Choroid plexus epithelial cell (primary cell): ENCODE measurements around the gene LYRM4.

Experiments used
- DNase-seq: peaks from one replicate; pipeline ENCODE4 v3.0.0-alpha.2; 2010; ENCODE audit warnings: low read depth
- H3K4me3 ChIP-seq: 2 replicates; pipeline ENCODE4 v1.5.1; 2011; ENCODE audit warnings: low read depth, mild to moderate bottlenecking, control low read depth, low read length, moderate library complexity
- TF ChIP-seq, protein P1 (sequence below): conservative IDR thresholded peaks from 2 replicates; pipeline ENCODE4 v1.5.1; 2011; ENCODE audit warnings: low read depth, mild to moderate bottlenecking, control low read depth, inconsistent platforms, low read length, moderate library complexity

The LYRM4 gene

DNA sequence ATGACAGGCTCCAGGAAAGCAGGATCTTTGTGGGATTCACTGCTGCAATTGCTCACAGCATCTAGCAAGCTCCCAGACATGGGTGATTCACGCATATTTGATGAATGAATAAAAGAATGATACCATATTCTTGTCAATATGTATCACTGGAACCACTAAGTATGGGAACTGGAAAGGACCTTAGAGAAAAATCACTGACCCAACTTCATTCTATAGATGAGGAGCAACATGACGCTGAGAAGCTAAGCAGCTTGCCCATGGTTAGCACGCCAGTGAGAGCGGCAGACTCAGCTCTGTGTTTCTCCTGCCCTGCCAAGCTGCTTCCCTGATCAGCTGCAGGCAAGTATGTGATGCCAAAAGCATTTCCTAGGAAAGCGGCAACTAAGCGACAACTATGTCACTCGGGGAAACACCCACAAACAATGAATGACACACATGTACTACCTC, 108.8 kb downstream of the LYRM4 start:
- peak; percentile 58 for DNase-seq
- no peak overlapping the region for H3K4me3 ChIP-seq
- TF ChIP-seq, protein P1, sequence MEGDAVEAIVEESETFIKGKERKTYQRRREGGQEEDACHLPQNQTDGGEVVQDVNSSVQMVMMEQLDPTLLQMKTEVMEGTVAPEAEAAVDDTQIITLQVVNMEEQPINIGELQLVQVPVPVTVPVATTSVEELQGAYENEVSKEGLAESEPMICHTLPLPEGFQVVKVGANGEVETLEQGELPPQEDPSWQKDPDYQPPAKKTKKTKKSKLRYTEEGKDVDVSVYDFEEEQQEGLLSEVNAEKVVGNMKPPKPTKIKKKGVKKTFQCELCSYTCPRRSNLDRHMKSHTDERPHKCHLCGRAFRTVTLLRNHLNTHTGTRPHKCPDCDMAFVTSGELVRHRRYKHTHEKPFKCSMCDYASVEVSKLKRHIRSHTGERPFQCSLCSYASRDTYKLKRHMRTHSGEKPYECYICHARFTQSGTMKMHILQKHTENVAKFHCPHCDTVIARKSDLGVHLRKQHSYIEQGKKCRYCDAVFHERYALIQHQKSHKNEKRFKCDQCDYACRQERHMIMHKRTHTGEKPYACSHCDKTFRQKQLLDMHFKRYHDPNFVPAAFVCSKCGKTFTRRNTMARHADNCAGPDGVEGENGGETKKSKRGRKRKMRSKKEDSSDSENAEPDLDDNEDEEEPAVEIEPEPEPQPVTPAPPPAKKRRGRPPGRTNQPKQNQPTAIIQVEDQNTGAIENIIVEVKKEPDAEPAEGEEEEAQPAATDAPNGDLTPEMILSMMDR, result no peak

- TF ChIP-seq, protein P1, result no peak
- H3K4me3 ChIP-seq, result no peak overlapping the region
These were observed 109.3 kb downstream of the LYRM4 start for GRCh38 chr6:5151360-5151954.

DNA sequence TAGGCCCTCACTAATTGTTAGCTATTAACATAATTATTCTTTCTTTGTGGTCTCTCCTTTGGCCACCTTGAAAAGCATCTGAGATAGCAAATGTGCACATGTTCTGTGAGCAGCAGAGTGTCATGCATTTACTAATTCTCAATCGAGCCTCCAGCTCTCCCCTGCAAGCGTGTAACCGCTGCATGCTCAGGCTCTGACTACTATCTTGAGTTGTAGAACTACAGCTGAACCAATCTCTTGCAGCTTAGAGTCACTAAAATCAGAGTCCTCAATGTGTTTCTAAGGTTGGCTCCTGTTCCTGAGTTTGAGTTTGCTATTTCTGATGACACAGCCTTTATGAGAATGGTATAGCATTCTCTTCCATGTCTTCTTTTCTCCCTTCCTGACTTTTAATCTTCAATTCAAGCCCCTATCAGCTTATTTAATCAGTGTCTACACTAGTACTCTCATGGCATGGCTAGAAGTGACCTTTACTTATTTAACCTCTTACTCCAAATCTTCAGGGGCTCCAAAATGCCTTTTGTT, 110.1 kb downstream of the LYRM4 start:
- DNase-seq, result no peak
- H3K4me3 ChIP-seq, result no peak overlapping the region
- TF ChIP-seq, protein P1, result no peak

More at GRCh38 chr6:5151360-5151954, 109.3 kb downstream of the LYRM4 start:
- DNase-seq, result no peak

- no peak for DNase-seq
- TF ChIP-seq, protein P1, result no peak
- H3K4me3 ChIP-seq, result no peak overlapping the region
These were observed 110.9 kb downstream of the LYRM4 start for GRCh38 chr6:5149891-5150290.

- DNase-seq, result no peak
- no peak overlapping the region for H3K4me3 ChIP-seq
- TF ChIP-seq, protein P1, result no peak
These were observed 111.5 kb downstream of the LYRM4 start for GRCh38 chr6:5149159-5149704.

DNA sequence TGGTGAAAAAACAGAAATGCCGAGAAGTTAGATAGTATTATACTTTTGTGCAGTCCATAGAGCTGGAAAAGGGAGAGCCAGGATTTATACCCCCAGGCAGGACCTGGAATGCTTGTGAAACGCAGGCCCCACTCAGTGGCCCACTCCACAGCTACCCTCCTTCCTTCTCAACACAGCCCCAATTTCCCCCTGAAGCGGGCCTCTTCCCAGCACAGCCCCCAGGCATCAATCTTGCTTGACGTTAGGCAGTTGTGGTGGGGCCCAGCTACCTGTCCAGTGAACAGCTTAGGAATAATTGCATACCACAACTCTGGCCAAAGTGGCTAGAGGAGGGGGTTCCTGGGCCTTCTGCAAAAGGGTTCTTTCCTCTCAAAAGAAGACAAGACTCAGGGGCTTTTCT, 114.4 kb downstream of the LYRM4 start:
- TF ChIP-seq, protein P1, result no peak
- no peak for DNase-seq

More for the DNA sequence above, 114.4 kb downstream of the LYRM4 start:
- no peak overlapping the region for H3K4me3 ChIP-seq
